Right lobe of liver (tissue), 4 donors: Measurements from ENCODE around the gene ZNF383.

Experiments used
- CTCF ChIP-seq, 4 donors: fragments of 200-600 bp in 3 of 4; fragments of 450-650 bp in 1 of 4; IDR thresholded peaks; one replicate each; pipeline versions ENCODE4 v1.5.1 to v1.8.0; 2016 to 2022; ENCODE audit warnings: antibody characterized with exemption in 4 of 4, mild to moderate bottlenecking in 2 of 4
- POLR2A ChIP-seq: fragments of 450-650 bp; IDR thresholded peaks from one replicate; pipeline ENCODE4 v1.6.1; 2017; ENCODE audit warnings: antibody characterized with exemption, mild to moderate bottlenecking
- donor health status: DM: no; HTN: no; CAD: no.
- donor health status: DM: no; HTN: no; CAD: no.
- donor health status: DM: no; HTN: yes; CAD: no.

GRCh38 chr19:37218592-37218935 lies 550 bp downstream of the ZNF383 start:
- TF ChIP-seq POLR2A (no peak), CTCF (IDR thresholded peaks at IDR 0.05) (no peak)
